DMS79 (cell line): ENCODE data around the gene CHKA.

Source experiments
- DNase-seq: peaks from one replicate; lab custom pipeline; 2025; lab: John Stamatoyannopoulos, UW

The CHKA gene

GRCh38 chr11:68013611-68014156 lies 107.5 kb downstream of the CHKA start:
- DNase-seq = no peak

- no peak for DNase-seq
Observed at GRCh38 chr11:68012843-68013610, 108.2 kb downstream of the CHKA start.

DNA sequence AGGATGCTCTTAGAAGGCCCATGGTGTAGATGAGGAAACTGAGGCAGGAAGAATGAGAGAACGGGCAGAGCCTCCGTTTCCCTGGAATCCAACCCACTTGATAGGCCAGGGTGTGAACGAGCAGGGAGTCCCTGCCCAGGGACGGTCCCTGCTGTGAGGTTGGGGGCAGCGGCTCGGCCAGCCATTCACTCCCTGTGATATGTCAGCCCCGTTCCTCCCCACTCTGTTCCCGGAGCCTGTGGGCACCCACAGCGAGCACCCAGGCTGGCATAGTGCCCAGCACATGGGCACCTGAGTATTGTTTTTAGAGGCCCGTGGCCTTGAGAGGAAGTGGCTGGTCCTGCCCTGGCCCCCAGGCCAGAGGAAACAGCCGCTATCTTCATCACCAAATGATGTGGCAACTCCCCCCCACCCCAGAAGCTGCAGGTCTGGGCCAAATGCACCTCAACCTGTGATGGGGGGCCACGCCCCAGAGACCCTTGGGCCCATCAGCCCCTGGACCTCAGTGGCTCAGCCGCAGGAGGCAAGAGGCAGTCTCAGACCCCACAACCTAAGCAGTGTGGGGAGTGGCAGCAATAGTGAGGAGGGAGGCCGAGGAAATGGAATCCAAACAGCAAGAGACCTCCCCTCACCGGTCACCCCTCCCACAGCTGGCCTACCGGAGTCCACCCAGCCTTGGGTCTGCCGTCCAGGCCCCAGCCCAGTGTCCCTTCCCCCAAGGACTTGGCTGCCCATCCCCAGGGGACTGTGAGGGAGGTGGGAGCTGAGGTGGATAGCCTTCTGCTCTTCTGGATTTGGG lies 108.9 kb downstream of the CHKA start:
- DNase-seq = no peak

- DNase-seq = no peak
Observed at GRCh38 chr11:68011051-68011943, 109.9 kb downstream of the CHKA start.

GRCh38 chr11:68010090-68011041 lies 110.8 kb downstream of the CHKA start, which contains the start of gene ALDH3B1:
TSS of gene ALDH3B1 (plus strand) at chr11:68010327. CDS start at chr11:68015298, 4,971 bp downstream.
- no peak for DNase-seq

DNA sequence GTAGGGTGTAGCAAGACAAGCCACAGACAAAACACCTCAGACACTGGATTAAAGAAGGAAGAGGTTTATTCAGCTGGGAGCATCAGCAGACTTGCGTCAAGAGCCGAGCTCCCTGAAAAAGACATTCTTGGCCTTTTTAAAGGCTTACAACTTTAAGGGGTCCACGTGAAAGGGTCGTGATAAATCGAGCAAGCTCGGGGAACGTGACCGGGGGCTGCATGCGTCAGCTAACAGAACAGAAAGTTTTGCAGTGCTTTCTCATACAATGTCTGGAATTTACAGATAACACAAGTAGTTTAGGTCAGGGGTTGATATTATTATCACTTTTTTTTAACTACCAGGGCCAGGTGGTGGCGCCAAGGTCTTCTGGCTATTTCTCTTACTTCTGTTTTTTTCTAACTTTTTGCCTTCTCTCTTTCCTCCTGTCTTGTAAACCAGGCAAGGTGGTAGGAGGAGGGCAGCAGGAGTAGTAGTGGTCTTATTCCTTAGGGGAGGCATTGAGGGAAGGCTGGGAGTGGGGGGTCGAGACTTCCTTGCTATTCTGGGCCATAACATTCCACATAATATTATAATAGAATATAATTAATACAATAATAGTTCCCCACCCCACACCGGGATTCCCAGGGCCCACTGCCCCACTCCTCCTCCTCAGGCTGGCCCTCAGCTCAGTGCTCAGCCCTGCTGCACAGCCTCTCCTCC lies 111.6 kb downstream of the CHKA start:
- DNase-seq = no peak

DNA sequence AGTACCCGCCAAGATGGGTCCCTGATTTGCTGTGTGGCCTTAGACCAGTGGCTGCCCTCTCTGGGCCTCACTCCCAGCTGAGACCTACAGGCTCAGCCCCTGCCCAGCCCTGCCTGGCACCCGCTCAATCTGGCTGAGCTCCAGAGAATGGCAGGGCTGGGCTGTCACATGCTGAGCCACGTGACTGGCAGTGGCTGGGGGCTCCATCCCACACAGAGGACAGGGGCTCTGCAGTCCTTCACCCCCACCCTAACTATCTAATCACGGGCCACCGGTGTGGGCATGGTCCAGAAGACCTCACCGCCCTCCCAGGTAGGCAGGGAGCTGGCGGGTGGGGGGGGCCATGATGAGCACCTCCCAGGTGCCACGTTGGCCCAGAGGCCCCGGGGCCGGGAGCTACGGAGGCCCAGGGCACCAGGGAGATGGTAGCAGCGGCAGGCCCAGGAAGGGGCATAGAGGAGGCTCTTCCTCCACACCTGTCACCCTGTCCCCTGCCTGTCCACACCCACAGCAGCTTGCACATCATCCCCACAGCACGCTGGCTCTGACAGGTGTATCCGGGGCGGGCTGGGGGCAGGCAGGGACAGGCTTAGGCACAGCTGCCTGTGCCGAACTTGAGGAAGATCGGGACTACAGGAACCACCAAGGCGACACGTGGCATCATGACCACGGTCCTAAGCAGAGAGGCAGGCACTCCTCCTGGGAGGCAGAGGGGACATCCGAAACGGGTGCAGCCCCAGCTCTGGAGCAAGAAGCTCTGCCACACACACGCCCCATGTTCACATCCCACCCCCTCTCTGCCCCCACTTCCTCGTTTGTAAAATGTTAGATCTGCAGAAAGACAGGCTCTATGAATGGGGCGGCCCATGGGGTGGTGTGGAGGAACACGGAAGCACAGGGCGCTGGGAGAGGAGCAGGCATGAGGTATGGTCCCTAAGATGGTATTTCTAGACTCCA lies 112.5 kb downstream of the CHKA start:
- DNase-seq = no peak

DNA sequence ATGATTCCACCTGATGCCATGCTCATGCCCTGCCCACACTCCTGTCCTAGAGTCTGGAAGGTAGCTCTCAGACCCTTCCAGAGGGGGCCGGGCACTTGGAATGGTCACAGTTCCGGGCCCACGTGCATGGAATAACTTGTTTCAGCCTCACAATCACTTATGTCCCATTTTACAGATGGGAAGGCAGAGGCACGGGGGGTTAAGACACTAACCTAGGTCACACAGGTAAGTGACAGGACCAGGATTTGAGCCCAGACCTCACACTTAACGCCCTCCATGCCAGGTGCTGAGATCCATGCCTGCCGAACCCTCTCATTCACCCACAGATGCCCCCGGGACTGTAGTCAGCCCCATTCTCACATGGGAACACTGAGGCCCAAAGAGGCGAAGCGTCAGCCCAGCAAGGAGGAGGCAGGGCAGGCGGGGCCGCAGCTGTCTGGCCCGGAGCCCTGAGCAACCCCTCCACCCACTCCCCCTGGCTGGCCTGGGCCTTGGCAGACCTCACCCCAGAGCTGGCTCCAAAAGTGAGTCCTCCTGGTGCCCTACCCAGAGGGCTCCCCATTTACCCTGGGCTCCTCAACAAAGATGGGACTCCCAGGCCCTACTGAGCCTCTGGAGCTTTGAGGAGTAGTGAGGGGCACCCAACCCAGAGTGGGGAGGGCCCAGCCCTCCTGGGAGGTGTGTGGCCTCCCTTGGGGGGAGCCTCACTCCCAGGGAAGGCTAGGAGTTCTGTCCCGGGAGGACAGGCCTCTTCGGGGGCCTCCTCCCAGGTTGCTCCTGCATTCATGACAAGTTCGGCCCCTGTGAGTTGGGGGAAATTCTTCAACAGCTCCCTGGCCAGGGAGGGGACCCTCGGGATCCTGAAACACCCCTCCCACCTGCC lies 113.4 kb downstream of the CHKA start:
- DNase-seq = no peak

- DNase-seq = no peak
Observed at GRCh38 chr11:68006606-68007166, 114.5 kb downstream of the CHKA start.

GRCh38 chr11:68004551-68005335 lies 116.4 kb downstream of the CHKA start:
- no peak for DNase-seq

GRCh38 chr11:68003846-68004550 lies 117.2 kb downstream of the CHKA start, which contains the start of gene UNC93B1:
TSS of gene UNC93B1 (minus strand) at chr11:68004097. CDS start at chr11:68004043, 54 bp downstream.
- DNase-seq = peak; percentile 23

- DNase-seq = no peak
Observed at GRCh38 chr11:68002938-68003845, 118.0 kb downstream of the CHKA start.
